Measurements from ENCODE around the gene LAD1. TPM values are rescaled to one million over a fixed set of nuclear protein-coding genes. Genes with fewer than 3 reads are reported as not detected.

The LAD1 gene
- polyA plus RNA-seq, 1 donor from 2014 or later, result not detected

DNA sequence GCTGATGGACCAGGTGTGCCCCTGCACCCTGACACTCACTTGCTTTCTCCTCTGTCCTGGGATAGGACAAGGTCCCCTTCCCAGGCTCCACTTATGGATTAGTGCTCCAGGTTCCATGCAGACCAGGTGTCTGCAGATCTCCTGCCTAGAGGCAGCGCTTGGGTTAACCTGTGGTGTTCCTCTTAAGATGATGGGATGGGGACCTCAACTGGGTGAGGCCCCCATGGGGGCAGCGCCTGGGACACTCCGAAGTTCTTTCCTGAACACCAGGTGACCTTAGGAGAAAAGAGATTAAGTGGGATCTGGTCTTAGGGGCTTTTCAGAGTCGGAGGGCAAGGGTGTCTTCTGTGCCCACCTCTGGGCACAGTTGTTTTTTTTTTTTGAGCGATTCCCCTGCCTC is 42.9 kb downstream of the LAD1 start:
- H3K4me3 ChIP-seq (ENCODE audit: low read length), result no peak overlapping the region
- H4K20me1 ChIP-seq (ENCODE audit: insufficient read depth), result no peaks in the 10 kb centered on the region
- no peaks in the 10 kb centered on the region for H3K9me2 ChIP-seq (ENCODE audit: insufficient read depth, low read length)

DNA sequence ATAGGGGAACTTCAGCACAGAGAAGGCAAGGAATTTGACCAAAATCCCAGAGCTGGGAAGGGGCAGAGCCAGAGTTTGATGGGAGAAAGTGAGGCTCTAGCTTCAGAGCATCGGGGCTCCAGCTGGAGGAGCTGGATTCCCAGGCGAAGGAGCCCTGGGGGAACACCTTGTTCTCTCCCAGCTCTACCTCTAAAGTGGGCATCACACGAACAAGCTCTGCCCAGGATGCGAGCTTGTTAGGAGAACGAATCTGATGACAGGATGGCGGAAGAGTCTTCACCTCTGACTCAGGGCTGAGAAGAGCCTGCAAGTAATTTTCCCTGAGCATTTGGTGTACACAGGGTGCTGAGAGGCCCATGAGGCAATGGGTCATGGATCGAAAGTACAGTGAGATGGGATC is 43.7 kb downstream of the LAD1 start:
- no peaks in the 10 kb centered on the region for H3K9me2 ChIP-seq (ENCODE audit: insufficient read depth, low read length)
- H3K27me3 ChIP-seq (ENCODE audit: insufficient read depth, low read depth, low read length), result no peaks in the 10 kb centered on the region

More for the DNA sequence above, 42.9 kb downstream of the LAD1 start:
- Histone ChIP-seq H3K9ac (ENCODE audit: low read length) (no peak overlapping the region), H3K4me2 (ENCODE audit: low read length) (no peak overlapping the region), H3F3A (ENCODE audit: insufficient read depth, low read length, poor library complexity, severe bottlenecking) (no peaks in the 10 kb centered on the region), H3K27me3 (ENCODE audit: insufficient read depth, low read depth, low read length) (no peaks in the 10 kb centered on the region), H3K9me3 (ENCODE audit: low read length) (no peaks in the 10 kb centered on the region), H2AFZ (ENCODE audit: low read depth, low read length) (no peak overlapping the region), H3K36me3 (ENCODE audit: insufficient read depth, low read length) (no peaks in the 10 kb centered on the region), H3K79me2 (replicated peaks; ENCODE audit: insufficient read depth, low read length) (no peaks in the 10 kb centered on the region), H3K27ac (ENCODE audit: low read length) (no peak overlapping the region)
- TF ChIP-seq, protein P1, sequence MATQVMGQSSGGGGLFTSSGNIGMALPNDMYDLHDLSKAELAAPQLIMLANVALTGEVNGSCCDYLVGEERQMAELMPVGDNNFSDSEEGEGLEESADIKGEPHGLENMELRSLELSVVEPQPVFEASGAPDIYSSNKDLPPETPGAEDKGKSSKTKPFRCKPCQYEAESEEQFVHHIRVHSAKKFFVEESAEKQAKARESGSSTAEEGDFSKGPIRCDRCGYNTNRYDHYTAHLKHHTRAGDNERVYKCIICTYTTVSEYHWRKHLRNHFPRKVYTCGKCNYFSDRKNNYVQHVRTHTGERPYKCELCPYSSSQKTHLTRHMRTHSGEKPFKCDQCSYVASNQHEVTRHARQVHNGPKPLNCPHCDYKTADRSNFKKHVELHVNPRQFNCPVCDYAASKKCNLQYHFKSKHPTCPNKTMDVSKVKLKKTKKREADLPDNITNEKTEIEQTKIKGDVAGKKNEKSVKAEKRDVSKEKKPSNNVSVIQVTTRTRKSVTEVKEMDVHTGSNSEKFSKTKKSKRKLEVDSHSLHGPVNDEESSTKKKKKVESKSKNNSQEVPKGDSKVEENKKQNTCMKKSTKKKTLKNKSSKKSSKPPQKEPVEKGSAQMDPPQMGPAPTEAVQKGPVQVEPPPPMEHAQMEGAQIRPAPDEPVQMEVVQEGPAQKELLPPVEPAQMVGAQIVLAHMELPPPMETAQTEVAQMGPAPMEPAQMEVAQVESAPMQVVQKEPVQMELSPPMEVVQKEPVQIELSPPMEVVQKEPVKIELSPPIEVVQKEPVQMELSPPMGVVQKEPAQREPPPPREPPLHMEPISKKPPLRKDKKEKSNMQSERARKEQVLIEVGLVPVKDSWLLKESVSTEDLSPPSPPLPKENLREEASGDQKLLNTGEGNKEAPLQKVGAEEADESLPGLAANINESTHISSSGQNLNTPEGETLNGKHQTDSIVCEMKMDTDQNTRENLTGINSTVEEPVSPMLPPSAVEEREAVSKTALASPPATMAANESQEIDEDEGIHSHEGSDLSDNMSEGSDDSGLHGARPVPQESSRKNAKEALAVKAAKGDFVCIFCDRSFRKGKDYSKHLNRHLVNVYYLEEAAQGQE (IDR thresholded peaks at IDR 0.05; ENCODE audit: borderline replicate concordance), result no peak
- TF ChIP-seq EZH2 (IDR thresholded peaks at IDR 0.05; ENCODE audit: borderline replicate concordance, insufficient read depth, low read length, poor library complexity, severe bottlenecking) (no peak), MXI1 (conservative IDR thresholded peaks at IDR 0.05; ENCODE audit: poor library complexity, severe bottlenecking) (no peak), TAF1 (IDR thresholded peaks at IDR 0.05; ENCODE audit: low read depth) (no peak)

More for the DNA sequence above, 43.7 kb downstream of the LAD1 start:
- no peaks in the 10 kb centered on the region for H3F3A ChIP-seq (ENCODE audit: insufficient read depth, low read length, poor library complexity, severe bottlenecking)
- H2AFZ ChIP-seq (ENCODE audit: low read depth, low read length), result no peak overlapping the region
- no peak overlapping the region for H3K27ac ChIP-seq (ENCODE audit: low read length)
- H3K9ac ChIP-seq (ENCODE audit: low read length), result no peak overlapping the region
- no peaks in the 10 kb centered on the region for H3K79me2 ChIP-seq (replicated peaks; ENCODE audit: insufficient read depth, low read length)
- H3K4me2 ChIP-seq (ENCODE audit: low read length), result no peak overlapping the region
- H3K9me3 ChIP-seq (ENCODE audit: low read length), result no peaks in the 10 kb centered on the region
- no peaks in the 10 kb centered on the region for H4K20me1 ChIP-seq (ENCODE audit: insufficient read depth)
- TF ChIP-seq, protein P1 (IDR thresholded peaks at IDR 0.05; ENCODE audit: borderline replicate concordance), result no peak
- no peak for TF ChIP-seq EP300 (conservative IDR thresholded peaks at IDR 0.05; ENCODE audit: poor library complexity, severe bottlenecking)
- TF ChIP-seq, protein P2, sequence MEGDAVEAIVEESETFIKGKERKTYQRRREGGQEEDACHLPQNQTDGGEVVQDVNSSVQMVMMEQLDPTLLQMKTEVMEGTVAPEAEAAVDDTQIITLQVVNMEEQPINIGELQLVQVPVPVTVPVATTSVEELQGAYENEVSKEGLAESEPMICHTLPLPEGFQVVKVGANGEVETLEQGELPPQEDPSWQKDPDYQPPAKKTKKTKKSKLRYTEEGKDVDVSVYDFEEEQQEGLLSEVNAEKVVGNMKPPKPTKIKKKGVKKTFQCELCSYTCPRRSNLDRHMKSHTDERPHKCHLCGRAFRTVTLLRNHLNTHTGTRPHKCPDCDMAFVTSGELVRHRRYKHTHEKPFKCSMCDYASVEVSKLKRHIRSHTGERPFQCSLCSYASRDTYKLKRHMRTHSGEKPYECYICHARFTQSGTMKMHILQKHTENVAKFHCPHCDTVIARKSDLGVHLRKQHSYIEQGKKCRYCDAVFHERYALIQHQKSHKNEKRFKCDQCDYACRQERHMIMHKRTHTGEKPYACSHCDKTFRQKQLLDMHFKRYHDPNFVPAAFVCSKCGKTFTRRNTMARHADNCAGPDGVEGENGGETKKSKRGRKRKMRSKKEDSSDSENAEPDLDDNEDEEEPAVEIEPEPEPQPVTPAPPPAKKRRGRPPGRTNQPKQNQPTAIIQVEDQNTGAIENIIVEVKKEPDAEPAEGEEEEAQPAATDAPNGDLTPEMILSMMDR (IDR thresholded peaks at IDR 0.05; ENCODE audit: poor library complexity, severe bottlenecking), result no peak
- TF ChIP-seq RAD21 (conservative IDR thresholded peaks at IDR 0.05), result no peak
- TF ChIP-seq SMC3 (conservative IDR thresholded peaks at IDR 0.05; ENCODE audit: poor library complexity), result no peak
- no peak for TF ChIP-seq MXI1 (conservative IDR thresholded peaks at IDR 0.05; ENCODE audit: poor library complexity, severe bottlenecking)
- no peak for TF ChIP-seq EZH2 (IDR thresholded peaks at IDR 0.05; ENCODE audit: borderline replicate concordance, insufficient read depth, low read length, poor library complexity, severe bottlenecking)
- TF ChIP-seq POLR2AphosphoS5 (IDR thresholded peaks at IDR 0.05), result no peak
- no peak for TF ChIP-seq TAF1 (IDR thresholded peaks at IDR 0.05; ENCODE audit: low read depth)
- no peaks in the 10 kb centered on the region for H3K36me3 ChIP-seq (ENCODE audit: insufficient read depth, low read length)
- H3K4me3 ChIP-seq (ENCODE audit: low read length), result no peak overlapping the region

Measured in neural cell (in vitro differentiated cells).